ENCODE measurements around the gene SRRM3. TPM values are rescaled to one million over a fixed set of nuclear protein-coding genes. Genes with fewer than 3 reads are reported as not detected.

The SRRM3 gene
- total RNA-seq, 1 experiment from 2014 or later: 1.7 TPM

DNA sequence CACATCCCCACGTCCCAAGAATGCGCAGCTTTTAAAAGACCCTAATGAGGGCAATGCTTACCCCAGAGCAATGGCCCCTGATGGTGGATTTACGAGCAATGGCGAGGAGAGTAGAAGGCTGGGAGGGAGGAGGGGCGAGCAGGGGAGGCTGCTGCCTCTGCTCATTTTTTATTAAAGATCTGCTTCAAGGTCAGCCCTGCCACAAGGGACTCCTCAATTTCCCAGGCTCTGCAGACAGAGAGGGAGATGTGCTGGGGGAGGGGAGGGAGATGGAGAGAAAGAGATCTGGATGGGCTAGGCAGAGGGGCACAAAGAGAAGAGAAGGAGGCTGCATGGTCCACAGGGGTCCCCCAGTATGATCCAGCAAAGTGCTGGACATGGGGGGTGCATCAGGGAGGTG lies 7.8 kb upstream of the SRRM3 start:
- ChIA-PET POLR2A (no interaction called here), CTCF (no interaction called here)
- peaks cover 6% of the 10 kb centered on the region for H3K4me1 Mint-ChIP-seq (ENCODE audit: low read depth, unreplicated experiment)
- no peaks in the 10 kb centered on the region for H3K9me3 Mint-ChIP-seq (ENCODE audit: unreplicated experiment)
- H3K27ac Mint-ChIP-seq (ENCODE audit: unreplicated experiment): no peak overlapping the region
- no peaks in the 10 kb centered on the region for H3K27me3 ChIP-seq (replicated peaks; ENCODE audit: control insufficient read depth, insufficient read depth, low read length)
- intact Hi-C loops (cut with micrococcal nuclease; ENCODE audit: unreplicated experiment): no loop called here
- H3K4me3 Mint-ChIP-seq (ENCODE audit: unreplicated experiment): no peak overlapping the region
- peaks cover 4% of the 10 kb centered on the region for H3K36me3 Mint-ChIP-seq (ENCODE audit: insufficient read depth, unreplicated experiment)
- DNase-seq: no peak
- TF ChIP-seq, protein P1, sequence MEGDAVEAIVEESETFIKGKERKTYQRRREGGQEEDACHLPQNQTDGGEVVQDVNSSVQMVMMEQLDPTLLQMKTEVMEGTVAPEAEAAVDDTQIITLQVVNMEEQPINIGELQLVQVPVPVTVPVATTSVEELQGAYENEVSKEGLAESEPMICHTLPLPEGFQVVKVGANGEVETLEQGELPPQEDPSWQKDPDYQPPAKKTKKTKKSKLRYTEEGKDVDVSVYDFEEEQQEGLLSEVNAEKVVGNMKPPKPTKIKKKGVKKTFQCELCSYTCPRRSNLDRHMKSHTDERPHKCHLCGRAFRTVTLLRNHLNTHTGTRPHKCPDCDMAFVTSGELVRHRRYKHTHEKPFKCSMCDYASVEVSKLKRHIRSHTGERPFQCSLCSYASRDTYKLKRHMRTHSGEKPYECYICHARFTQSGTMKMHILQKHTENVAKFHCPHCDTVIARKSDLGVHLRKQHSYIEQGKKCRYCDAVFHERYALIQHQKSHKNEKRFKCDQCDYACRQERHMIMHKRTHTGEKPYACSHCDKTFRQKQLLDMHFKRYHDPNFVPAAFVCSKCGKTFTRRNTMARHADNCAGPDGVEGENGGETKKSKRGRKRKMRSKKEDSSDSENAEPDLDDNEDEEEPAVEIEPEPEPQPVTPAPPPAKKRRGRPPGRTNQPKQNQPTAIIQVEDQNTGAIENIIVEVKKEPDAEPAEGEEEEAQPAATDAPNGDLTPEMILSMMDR (IDR thresholded peaks at IDR 0.05; ENCODE audit: insufficient read depth in 1 of 2, low read depth in 1 of 2, low read length in 1 of 2, severe bottlenecking in 1 of 2, unreplicated experiment in 1 of 2): no peak
- no TSS peak for BruUV-seq (replicated peaks)
- H3K4me3 ChIP-seq (ENCODE audit: low read depth, low read length): no peak overlapping the region
- H3K36me3 ChIP-seq (ENCODE audit: control insufficient read depth, insufficient read depth, low read length): no peaks in the 10 kb centered on the region
- H3K4me1 ChIP-seq: no peaks in the 10 kb centered on the region
- H3K9me3 ChIP-seq: no peaks in the 10 kb centered on the region
- peaks cover 11% of the 10 kb centered on the region for H3K27me3 Mint-ChIP-seq (ENCODE audit: insufficient read depth, unreplicated experiment)

DNA sequence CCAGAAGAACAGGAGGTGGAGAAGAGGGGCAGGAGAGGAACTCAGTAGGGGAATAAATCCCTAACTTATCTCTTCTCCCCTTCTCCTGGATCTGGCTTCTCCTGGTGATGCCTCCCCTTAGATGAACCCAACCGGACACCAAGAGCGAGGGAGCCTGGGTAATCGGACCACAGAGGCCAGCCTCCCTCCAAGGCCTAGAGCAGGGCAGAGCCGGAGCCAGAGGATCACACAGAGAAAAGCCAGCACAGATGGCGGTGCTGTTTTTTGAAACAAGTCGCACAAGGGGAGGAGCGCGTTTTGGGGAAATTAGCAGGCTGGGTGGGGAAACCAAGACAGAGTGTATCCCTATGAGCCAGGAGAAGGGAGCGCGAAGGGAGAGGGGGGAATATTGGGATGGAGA lies 4.9 kb upstream of the SRRM3 start:
- intact Hi-C loops (cut with micrococcal nuclease; ENCODE audit: unreplicated experiment): no loop called here
- Histone ChIP-seq H3K27me3 (replicated peaks; ENCODE audit: control insufficient read depth, insufficient read depth, low read length) (no peaks in the 10 kb centered on the region), H3K36me3 (ENCODE audit: control insufficient read depth, insufficient read depth, low read length) (no peaks in the 10 kb centered on the region), H3K4me3 (ENCODE audit: low read depth, low read length) (no peak overlapping the region), H3K4me1 (no peaks in the 10 kb centered on the region), H3K9me3 (no peaks in the 10 kb centered on the region)
- Mint-ChIP-seq H3K4me3 (ENCODE audit: unreplicated experiment) (no peak overlapping the region), H3K36me3 (ENCODE audit: insufficient read depth, unreplicated experiment) (peaks cover 2% of the 10 kb centered on the region), H3K27me3 (ENCODE audit: insufficient read depth, unreplicated experiment) (peaks cover 11% of the 10 kb centered on the region), H3K4me1 (ENCODE audit: low read depth, unreplicated experiment) (peaks cover 6% of the 10 kb centered on the region), H3K27ac (ENCODE audit: unreplicated experiment) (no peak overlapping the region), H3K9me3 (ENCODE audit: unreplicated experiment) (no peaks in the 10 kb centered on the region)
- ChIA-PET CTCF (no interaction called here), POLR2A (interaction anchor here (0.7 kb wide), 1 partner anchor 9 kb away, joined by 3 read pairs; no protein-coding TSS in a partner anchor)
- TF ChIP-seq, protein P1 (IDR thresholded peaks at IDR 0.05; ENCODE audit: insufficient read depth in 1 of 2, low read depth in 1 of 2, low read length in 1 of 2, severe bottlenecking in 1 of 2, unreplicated experiment in 1 of 2): no peak
- no TSS peak for BruUV-seq (replicated peaks)
- DNase-seq: no peak

DNA sequence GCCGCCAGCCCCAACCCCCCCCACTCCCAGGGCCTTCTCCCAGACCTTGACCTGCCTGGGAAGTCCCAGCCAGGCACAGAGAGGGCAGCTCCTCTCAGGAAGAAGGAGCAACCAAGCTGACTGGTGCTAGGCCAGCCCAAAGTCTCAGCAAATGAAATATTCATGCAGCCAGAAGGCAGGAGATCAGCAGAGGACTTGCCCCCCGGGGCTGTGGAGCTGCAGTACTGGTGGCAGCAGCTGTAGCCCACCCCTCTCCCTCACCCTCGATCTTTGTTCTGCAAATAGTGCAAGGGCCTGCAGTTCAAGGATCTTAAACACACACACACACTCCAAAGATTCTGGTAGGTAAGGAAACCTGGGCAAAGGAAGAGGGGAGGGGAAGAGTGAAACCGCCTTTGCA lies 3.5 kb upstream of the SRRM3 start:
- peaks cover 11% of the 10 kb centered on the region for H3K27me3 Mint-ChIP-seq (ENCODE audit: insufficient read depth, unreplicated experiment)
- no peak for DNase-seq
- H3K4me3 Mint-ChIP-seq (ENCODE audit: unreplicated experiment): no peak overlapping the region
- Histone ChIP-seq H3K4me3 (ENCODE audit: low read depth, low read length) (no peak overlapping the region), H3K27me3 (replicated peaks; ENCODE audit: control insufficient read depth, insufficient read depth, low read length) (no peaks in the 10 kb centered on the region), H3K36me3 (ENCODE audit: control insufficient read depth, insufficient read depth, low read length) (no peaks in the 10 kb centered on the region), H3K4me1 (no peaks in the 10 kb centered on the region; the same call in 1 of the 2 replicates), H3K9me3 (no peaks in the 10 kb centered on the region)
- no peak overlapping the region for H3K27ac Mint-ChIP-seq (ENCODE audit: unreplicated experiment)
- TF ChIP-seq, protein P1 (IDR thresholded peaks at IDR 0.05; ENCODE audit: insufficient read depth in 1 of 2, low read depth in 1 of 2, low read length in 1 of 2, severe bottlenecking in 1 of 2, unreplicated experiment in 1 of 2): no peak
- ChIA-PET POLR2A (no interaction called here), CTCF (no interaction called here)
- no TSS peak for BruUV-seq (replicated peaks)
- H3K9me3 Mint-ChIP-seq (ENCODE audit: unreplicated experiment): no peaks in the 10 kb centered on the region
- H3K4me1 Mint-ChIP-seq (ENCODE audit: low read depth, unreplicated experiment): peaks cover 6% of the 10 kb centered on the region
- H3K36me3 Mint-ChIP-seq (ENCODE audit: insufficient read depth, unreplicated experiment): no peaks in the 10 kb centered on the region
- intact Hi-C loops (cut with micrococcal nuclease; ENCODE audit: unreplicated experiment): no loop called here

Measured in Caco-2 (cell line).